ENCODE data around the gene LYZ.

Gene LYZ

DNA sequence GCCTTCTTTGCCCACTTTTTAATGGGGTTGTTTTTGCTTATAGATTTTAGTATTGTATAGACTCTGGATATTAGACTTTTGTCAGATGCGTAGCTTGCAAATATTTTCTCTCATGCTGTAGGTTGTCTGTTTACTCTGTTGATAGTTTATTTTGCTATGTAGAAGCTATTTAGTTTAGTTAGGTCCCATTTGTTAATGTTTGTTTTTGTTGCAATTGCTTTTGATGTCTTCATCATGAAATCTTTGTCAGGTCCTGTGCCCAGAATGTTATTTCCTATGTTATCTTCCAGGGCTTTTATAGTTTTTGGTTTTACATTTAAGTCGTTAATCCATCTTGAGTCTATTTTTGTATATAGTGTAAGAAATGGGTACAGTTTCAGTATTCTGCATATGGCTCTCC lies 30.0 kb upstream of the LYZ start:
- no peaks in the 10 kb centered on the region for H3K9me3 ChIP-seq
- H3K27ac ChIP-seq = no peak overlapping the region
- TF ChIP-seq, protein P1, sequence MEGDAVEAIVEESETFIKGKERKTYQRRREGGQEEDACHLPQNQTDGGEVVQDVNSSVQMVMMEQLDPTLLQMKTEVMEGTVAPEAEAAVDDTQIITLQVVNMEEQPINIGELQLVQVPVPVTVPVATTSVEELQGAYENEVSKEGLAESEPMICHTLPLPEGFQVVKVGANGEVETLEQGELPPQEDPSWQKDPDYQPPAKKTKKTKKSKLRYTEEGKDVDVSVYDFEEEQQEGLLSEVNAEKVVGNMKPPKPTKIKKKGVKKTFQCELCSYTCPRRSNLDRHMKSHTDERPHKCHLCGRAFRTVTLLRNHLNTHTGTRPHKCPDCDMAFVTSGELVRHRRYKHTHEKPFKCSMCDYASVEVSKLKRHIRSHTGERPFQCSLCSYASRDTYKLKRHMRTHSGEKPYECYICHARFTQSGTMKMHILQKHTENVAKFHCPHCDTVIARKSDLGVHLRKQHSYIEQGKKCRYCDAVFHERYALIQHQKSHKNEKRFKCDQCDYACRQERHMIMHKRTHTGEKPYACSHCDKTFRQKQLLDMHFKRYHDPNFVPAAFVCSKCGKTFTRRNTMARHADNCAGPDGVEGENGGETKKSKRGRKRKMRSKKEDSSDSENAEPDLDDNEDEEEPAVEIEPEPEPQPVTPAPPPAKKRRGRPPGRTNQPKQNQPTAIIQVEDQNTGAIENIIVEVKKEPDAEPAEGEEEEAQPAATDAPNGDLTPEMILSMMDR (IDR thresholded peaks at IDR 0.05) = no peak
- H3K4me3 ChIP-seq (ENCODE audit: low read depth in 1 of 2, low read length in 1 of 2) = no peak overlapping the region
- H3K4me1 ChIP-seq (ENCODE audit: control insufficient read depth in 1 of 2, insufficient read depth in 1 of 2, low read depth in 1 of 2, low read length in 1 of 2) = no peaks in the 10 kb centered on the region
- no peaks in the 10 kb centered on the region for H3K36me3 ChIP-seq
- no peaks in the 10 kb centered on the region for H3K27me3 ChIP-seq

DNA sequence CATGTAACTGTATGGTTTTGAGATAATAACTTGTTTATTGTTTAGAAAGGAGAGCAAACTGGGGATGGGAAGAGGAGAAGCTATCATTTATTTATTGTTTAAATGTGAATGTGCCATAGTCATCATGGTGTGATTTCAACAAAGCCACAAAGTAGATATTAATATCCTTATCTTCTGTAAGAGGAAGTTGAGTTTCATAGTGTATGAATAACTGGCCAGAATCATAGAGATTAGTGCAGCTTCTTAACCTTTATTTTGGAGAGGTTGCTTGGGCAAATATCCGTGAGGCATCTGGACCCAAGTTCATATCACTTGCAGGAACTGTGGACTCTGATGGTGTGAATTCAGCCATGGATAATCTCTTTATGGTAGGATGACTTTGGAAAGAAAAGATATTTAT lies 26.8 kb upstream of the LYZ start:
- Histone ChIP-seq H3K36me3 (no peaks in the 10 kb centered on the region), H3K27ac (no peak overlapping the region), H3K4me1 (ENCODE audit: control insufficient read depth in 1 of 2, insufficient read depth in 1 of 2, low read depth in 1 of 2, low read length in 1 of 2) (no peaks in the 10 kb centered on the region), H3K9me3 (no peaks in the 10 kb centered on the region), H3K27me3 (no peaks in the 10 kb centered on the region), H3K4me3 (ENCODE audit: low read depth in 1 of 2, low read length in 1 of 2) (no peak overlapping the region)
- TF ChIP-seq, protein P1 (IDR thresholded peaks at IDR 0.05) = no peak

DNA sequence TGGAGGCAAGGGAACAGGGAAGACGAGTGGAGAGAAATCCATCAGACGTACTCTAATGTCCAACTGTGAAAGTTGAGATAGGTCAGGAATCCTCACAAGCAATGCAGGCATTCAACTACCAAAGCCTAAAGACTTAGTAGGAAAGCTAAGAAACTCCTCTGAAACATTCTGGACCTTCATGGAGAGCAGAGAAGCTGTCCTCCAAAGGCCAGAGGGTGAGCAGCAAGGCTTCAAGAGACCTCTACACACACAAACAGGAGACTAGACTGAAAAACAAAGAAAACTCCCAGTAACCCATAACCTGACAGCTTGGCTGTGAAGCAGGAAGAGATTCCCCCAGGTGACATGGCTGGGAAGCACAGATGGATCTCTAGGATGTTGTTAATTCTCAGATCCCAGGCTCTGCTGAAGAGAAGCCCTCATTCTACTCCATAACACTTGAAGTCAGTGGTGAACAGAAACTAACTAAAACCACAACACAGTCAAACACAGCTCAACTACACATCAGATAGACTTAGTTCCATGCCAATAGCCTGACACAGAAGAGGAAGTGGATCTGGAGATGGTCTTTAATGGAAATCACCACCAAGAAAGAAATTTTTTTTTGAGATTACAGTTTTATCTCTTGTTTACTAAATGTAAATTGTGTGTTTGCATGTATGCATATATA lies 23.2 kb upstream of the LYZ start:
- H3K36me3 ChIP-seq = no peaks in the 10 kb centered on the region
- TF ChIP-seq, protein P1 (IDR thresholded peaks at IDR 0.05) = no peak
- peaks cover 18 to 20% of the 10 kb centered on the region in 2 experiments for H3K4me1 ChIP-seq (ENCODE audit: control insufficient read depth in 1 of 2, insufficient read depth in 1 of 2, low read depth in 1 of 2, low read length in 1 of 2)
- no peak overlapping the region for H3K4me3 ChIP-seq (ENCODE audit: low read depth in 1 of 2, low read length in 1 of 2)
- no peaks in the 10 kb centered on the region for H3K9me3 ChIP-seq
- H3K27ac ChIP-seq = peak overlapping the region; percentile 0
- H3K27me3 ChIP-seq = no peaks in the 10 kb centered on the region

DNA sequence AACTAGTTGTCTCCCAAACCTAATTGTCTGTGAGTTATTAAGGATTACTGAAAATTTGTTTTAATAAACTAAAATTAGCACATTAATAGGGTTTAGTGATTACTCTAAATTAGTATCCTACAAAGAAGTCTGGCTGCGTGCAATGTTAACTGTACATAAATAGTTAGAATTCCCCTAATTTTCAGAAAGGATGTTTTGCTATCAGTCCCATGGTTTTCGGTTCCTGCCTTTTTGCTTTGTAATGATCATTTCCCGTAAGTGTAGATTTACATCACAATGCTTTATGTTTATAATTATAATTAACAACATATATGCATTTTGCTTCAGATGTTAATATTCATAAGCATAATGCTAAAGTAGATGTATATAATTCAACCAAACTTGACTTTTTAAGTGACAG lies 19.8 kb upstream of the LYZ start:
- Histone ChIP-seq H3K27ac (peak overlapping the region; percentile 91), H3K9me3 (no peaks in the 10 kb centered on the region), H3K4me3 (ENCODE audit: low read depth in 1 of 2, low read length in 1 of 2) (no peak overlapping the region), H3K27me3 (no peaks in the 10 kb centered on the region), H3K4me1 (ENCODE audit: control insufficient read depth in 1 of 2, insufficient read depth in 1 of 2, low read depth in 1 of 2, low read length in 1 of 2) (peaks cover 39 to 49% of the 10 kb centered on the region in 2 experiments), H3K36me3 (no peaks in the 10 kb centered on the region)
- TF ChIP-seq, protein P1 (IDR thresholded peaks at IDR 0.05) = no peak

DNA sequence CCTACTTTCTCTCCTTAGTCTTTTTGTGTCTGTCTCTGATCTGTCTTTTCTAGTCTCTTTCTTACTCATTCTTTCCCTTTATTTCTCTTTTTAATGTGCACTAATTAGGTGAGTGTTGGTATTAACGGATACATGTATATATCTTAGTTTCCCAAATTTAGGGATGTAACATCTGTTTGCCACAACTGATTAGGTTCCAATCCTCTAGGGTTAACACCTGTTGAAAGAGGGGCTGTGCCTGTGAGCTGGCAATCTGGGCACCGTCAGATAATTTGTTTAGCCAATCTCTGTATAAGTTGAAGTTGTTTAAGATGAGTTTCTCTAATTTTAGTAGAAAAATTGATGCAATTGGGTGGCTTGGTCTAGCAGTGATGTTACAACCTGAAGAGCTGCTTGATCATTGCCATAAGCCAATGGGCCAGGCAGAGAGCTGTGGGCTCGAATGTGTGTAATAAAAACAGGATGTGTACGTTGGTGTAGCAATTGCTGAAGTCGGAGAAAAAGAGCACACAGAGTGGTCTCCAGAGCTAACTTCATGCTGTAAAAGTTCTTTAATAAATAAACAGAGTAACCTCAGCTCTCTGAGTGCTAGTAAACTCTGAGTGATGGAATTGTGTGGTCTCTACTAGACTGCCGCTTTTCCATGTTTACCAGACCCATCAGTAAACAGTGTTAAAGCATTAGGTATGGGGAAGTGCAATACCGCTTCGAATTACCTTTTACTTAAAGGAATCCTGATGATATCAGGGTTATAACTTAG lies 18.3 kb upstream of the LYZ start:
- H3K4me3 ChIP-seq (ENCODE audit: low read depth in 1 of 2, low read length in 1 of 2) = peak overlapping the region; percentile 66 to 68
- H3K27ac ChIP-seq = peak overlapping the region; percentile 91
- no peaks in the 10 kb centered on the region for H3K27me3 ChIP-seq
- H3K9me3 ChIP-seq = no peaks in the 10 kb centered on the region
- peaks cover 53 to 64% of the 10 kb centered on the region in 2 experiments for H3K4me1 ChIP-seq (ENCODE audit: control insufficient read depth in 1 of 2, insufficient read depth in 1 of 2, low read depth in 1 of 2, low read length in 1 of 2)
- TF ChIP-seq, protein P1 (IDR thresholded peaks at IDR 0.05) = no peak
- H3K36me3 ChIP-seq = no peaks in the 10 kb centered on the region

All from neutrophil (primary cell).